MCF 10A (cell line): Measurements from ENCODE around the gene SLC39A8. TPM values are rescaled to one million over a fixed set of nuclear protein-coding genes. Genes with fewer than 3 reads are reported as not detected.
A peak's percentile ranks its signal among the peaks of the same experiment; 100 is the strongest.

Source experiments
- BruUV-seq: library from RNA; stranded (reverse); fragments of 400-500 nt; replicated peaks from 2 replicates; lab custom pipeline; 2021; lab: Mats Ljungman, UMichigan
- CTCF ChIA-PET: fragments of 300-600 bp; sonication (Branson Sonifier 250); formaldehyde crosslinking; extraction: SDS; loops from one replicate; lab custom pipeline; 2021; ENCODE audit warnings: antibody characterized with exemption, inconsistent platforms; lab: Yijun Ruan, JAX
- POLR2A ChIA-PET: fragments of 300-600, 350-650 bp; sonication (Branson Sonifier 250); formaldehyde crosslinking; extraction: SDS; loops from one replicate; lab custom pipeline; 2020; ENCODE audit warnings: antibody characterized with exemption, inconsistent platforms; lab: Yijun Ruan, JAX
- DNase-seq: peaks from one replicate; pipeline ENCODE4 v3.0.0-alpha.2; 2018; ENCODE audit not compliant: unreplicated experiment
- H3K27ac Mint-ChIP-seq: one replicate; pipeline ENCODE4 v1.8.0; 2022; ENCODE audit warnings: mild to moderate bottlenecking, low read depth, mixed read lengths; ENCODE audit not compliant: unreplicated experiment
- H3K27me3 Mint-ChIP-seq: one replicate; pipeline ENCODE4 v1.8.0; 2022; ENCODE audit warnings: mixed read lengths; ENCODE audit not compliant: insufficient read depth, unreplicated experiment
- H3K36me3 Mint-ChIP-seq: one replicate; pipeline ENCODE4 v1.8.0; 2022; ENCODE audit warnings: mild to moderate bottlenecking, moderate library complexity, mixed read lengths; ENCODE audit not compliant: insufficient read depth, unreplicated experiment
- H3K4me1 Mint-ChIP-seq: one replicate; pipeline ENCODE4 v1.8.0; 2022; ENCODE audit warnings: mixed read lengths; ENCODE audit not compliant: insufficient read depth, unreplicated experiment
- H3K4me3 Mint-ChIP-seq: one replicate; pipeline ENCODE4 v1.8.0; 2022; ENCODE audit warnings: mild to moderate bottlenecking, moderate library complexity, mixed read lengths; ENCODE audit not compliant: unreplicated experiment
- H3K9me3 Mint-ChIP-seq: one replicate; pipeline ENCODE4 v1.8.0; 2022; ENCODE audit warnings: mixed read lengths; ENCODE audit not compliant: unreplicated experiment
- CTCF ChIP-seq: fragments of 200-600 bp; IDR thresholded peaks from one replicate; pipeline ENCODE4 v1.8.0; 2022; ENCODE audit warnings: antibody characterized with exemption, mild to moderate bottlenecking; ENCODE audit not compliant: unreplicated experiment
- intact Hi-C: fragments of 100-400 bp; cut with micrococcal nuclease; formaldehyde crosslinking; loops from 2 replicates; pipeline ENCODE4 v1.14.1; 2022
- total RNA-seq: library from RNA; stranded (reverse); gene quantifications from 2 replicates; pipeline ENCODE4 v1.2.3, GENCODE V29; 2022

SLC39A8 gene
- total RNA-seq, 1 experiment from 2014 or later, result 43.3 TPM

- no TSS peak for BruUV-seq
- peak; percentile 71 for DNase-seq
- Mint-ChIP-seq H3K27ac (no peak overlapping the region), H3K4me1 (peaks cover 6% of the 10 kb centered on the region), H3K9me3 (no peaks in the 10 kb centered on the region), H3K27me3 (no peaks in the 10 kb centered on the region), H3K36me3 (no peaks in the 10 kb centered on the region), H3K4me3 (no peak overlapping the region)
- no peak for TF ChIP-seq CTCF
- intact Hi-C loops, result no loop called here
- ChIA-PET CTCF (no interaction called here), POLR2A (interaction anchor here (0.5 to 1.2 kb wide), 3 partner anchors 40 to 574 kb away, joined by 3 read pairs; no protein-coding TSS in a partner anchor)
Observed at GRCh38 chr4:102217345-102217744, 127.9 kb downstream of the SLC39A8 start.

GRCh38 chr4:102216666-102217065 lies 128.6 kb downstream of the SLC39A8 start:
- H3K36me3 Mint-ChIP-seq, result no peaks in the 10 kb centered on the region
- no peak for DNase-seq
- H3K4me3 Mint-ChIP-seq, result no peak overlapping the region
- H3K4me1 Mint-ChIP-seq, result peaks cover 6% of the 10 kb centered on the region
- BruUV-seq, result no TSS peak
- POLR2A ChIA-PET, result interaction anchor here (0.6 kb wide), 1 partner anchor 58 kb away, joined by 3 read pairs; no protein-coding TSS in a partner anchor
- CTCF ChIA-PET, result interaction anchor here (0.5 to 1.2 kb wide), 4 partner anchors 11 to 1010 kb away, joined by 3 to 6 read pairs (median 4); no protein-coding TSS in a partner anchor
- H3K27ac Mint-ChIP-seq, result no peak overlapping the region
- TF ChIP-seq CTCF, result no peak
- H3K27me3 Mint-ChIP-seq, result no peaks in the 10 kb centered on the region
- no peaks in the 10 kb centered on the region for H3K9me3 Mint-ChIP-seq
- intact Hi-C loops, result no loop called here

- no peak for TF ChIP-seq CTCF
- ChIA-PET POLR2A (no interaction called here), CTCF (no interaction called here)
- no peak for DNase-seq
- no TSS peak for BruUV-seq
- H3K27ac Mint-ChIP-seq, result no peak overlapping the region
- no peaks in the 10 kb centered on the region for H3K36me3 Mint-ChIP-seq
- peaks cover 6% of the 10 kb centered on the region for H3K4me1 Mint-ChIP-seq
- H3K9me3 Mint-ChIP-seq, result no peaks in the 10 kb centered on the region
- intact Hi-C loops, result no loop called here
- no peaks in the 10 kb centered on the region for H3K27me3 Mint-ChIP-seq
- H3K4me3 Mint-ChIP-seq, result no peak overlapping the region
Observed at GRCh38 chr4:102213031-102213430, 132.3 kb downstream of the SLC39A8 start.

Other genes with a start within 250 kb of the SLC39A8 start
- 40.1 and 70.9 TPM in 2 replicates for gene NFKB1, start 155.9 kb upstream of the SLC39A8 start, total RNA-seq